Mucosa of descending colon (tissue), 3 donors: ENCODE results near the gene TMCC1. TPM values are rescaled to one million over a fixed set of nuclear protein-coding genes. Genes with fewer than 3 reads are reported as not detected.

ENCODE experiments used
- ATAC-seq: fragments of 200-7000 bp; cut with Tn5 transposase; one replicate; pipeline ENCODE4 v1.9.1; 2020; ENCODE audit warnings: mild to moderate bottlenecking, moderate library complexity
- DNase-seq, 3 donors: peaks; one replicate each; pipeline ENCODE4 v3.0.0-alpha.2; 2020
- H3K36me3 ChIP-seq: fragments of 200-600 bp; one replicate; pipeline ENCODE4 v1.8.0; 2021; ENCODE audit warnings: low read depth, mild to moderate bottlenecking
- H3K4me1 ChIP-seq: fragments of 200-600 bp; one replicate; pipeline ENCODE4 v1.8.0; 2021; ENCODE audit warnings: low read depth, mild to moderate bottlenecking
- H3K4me3 ChIP-seq: fragments of 200-600 bp; one replicate; pipeline ENCODE4 v1.8.0; 2021; ENCODE audit warnings: mild to moderate bottlenecking
- H3K9me3 ChIP-seq: fragments of 200-600 bp; one replicate; pipeline ENCODE4 v1.8.0; 2021; ENCODE audit warnings: mild to moderate bottlenecking
- CTCF ChIP-seq: fragments of 200-600 bp; IDR thresholded peaks from one replicate; pipeline ENCODE4 v1.8.0; 2022; ENCODE audit warnings: antibody characterized with exemption, mild to moderate bottlenecking
- intact Hi-C, 2 donors: fragments of 100-400 bp; cut with DNase I in 1 of 2; cut with micrococcal nuclease in 1 of 2; formaldehyde crosslinking; loops; one replicate each; pipeline versions ENCODE4 v1.11.0 to v1.11.1; 2022; cut with DNase I, micrococcal nuclease
- total RNA-seq, 3 donors: library from RNA; stranded (reverse); fragmentation: NEBNext Ultra II Directional in 2 of 3; extraction: Animal tissue kit (Norgen Biotek cat#: 25700) in 2 of 3; gene quantifications; one replicate each; pipeline versions ENCODE4 v1.2.1 to v1.2.4, GENCODE V29; 2021 to 2023
- donor health status: DM: no; HTN: no; CAD: no; lungs with moderate emphysema.
- donor health status: DM: no; HTN: no; CAD: no.
- donor health status: DM: no; HTN: yes; CAD: no.

The TMCC1 gene
- total RNA-seq, 3 donors from 2014 or later, result 28.6 to 58.7 (median 28.9) TPM

- intact Hi-C loops, result no loop called here
- no peak for ATAC-seq
- TF ChIP-seq CTCF, result no peak
- H3K9me3 ChIP-seq, result no peaks in the 10 kb centered on the region
- no peaks in the 10 kb centered on the region for H3K36me3 ChIP-seq
- peaks cover 40% of the 10 kb centered on the region for H3K4me1 ChIP-seq
- DNase-seq, result peak in 2 of 3 donors; percentile 24 to 50
- H3K4me3 ChIP-seq, result no peak overlapping the region
These were observed 271.8 kb downstream of the TMCC1 start for GRCh38 chr3:129621626-129622225.

DNA sequence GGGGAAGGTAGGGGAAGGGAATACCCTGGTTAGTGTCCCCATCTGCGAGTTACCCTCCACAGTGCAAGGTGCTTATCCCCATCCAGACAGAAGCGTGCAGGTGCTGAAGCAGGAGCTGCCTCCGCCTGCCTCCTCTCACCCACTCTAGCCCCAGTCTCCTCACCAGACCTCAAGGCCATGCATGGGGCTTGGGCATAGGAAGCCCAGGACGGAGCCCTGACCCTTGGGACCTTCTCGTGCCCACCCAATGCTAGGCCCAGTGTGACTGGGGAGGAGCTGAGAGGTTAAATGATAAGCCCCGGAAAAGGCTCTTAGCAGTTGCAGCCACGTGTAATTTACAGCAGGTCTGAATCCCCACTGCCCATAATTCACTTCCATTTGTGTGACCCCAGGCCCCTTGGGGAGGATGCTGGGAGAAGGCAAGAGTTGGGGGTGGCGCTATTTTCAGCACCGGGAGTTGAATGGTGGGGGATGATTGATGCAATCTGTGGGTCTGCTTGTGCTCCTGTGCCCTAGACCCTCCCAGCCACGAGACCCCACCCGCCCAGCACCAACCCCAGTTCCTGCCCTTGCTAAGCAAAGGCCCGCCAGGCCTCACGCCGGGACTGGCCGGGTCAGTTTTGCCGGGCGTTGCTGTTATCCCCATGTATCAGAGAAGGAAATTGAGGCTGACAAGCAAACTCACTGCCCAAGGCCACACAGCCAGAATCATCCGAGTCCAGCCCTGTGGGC is 272.5 kb downstream of the TMCC1 start:
- peaks cover 36% of the 10 kb centered on the region for H3K4me1 ChIP-seq
- no peaks in the 10 kb centered on the region for H3K36me3 ChIP-seq
- no peak overlapping the region for H3K4me3 ChIP-seq
- ATAC-seq (no peak), DNase-seq (peak in 2 of 3 donors; percentile 27 to 48)
- intact Hi-C loops, result no loop called here
- no peak for TF ChIP-seq CTCF
- H3K9me3 ChIP-seq, result no peaks in the 10 kb centered on the region

GRCh38 chr3:129619726-129620162 is 273.8 kb downstream of the TMCC1 start:
- DNase-seq (peak in 1 of 3 donors; percentile 19), ATAC-seq (no peak)
- no peak overlapping the region for H3K4me3 ChIP-seq
- H3K9me3 ChIP-seq, result no peaks in the 10 kb centered on the region
- intact Hi-C loops, result no loop called here
- H3K4me1 ChIP-seq, result peaks cover 26% of the 10 kb centered on the region
- TF ChIP-seq CTCF, result no peak
- H3K36me3 ChIP-seq, result no peaks in the 10 kb centered on the region

- no peak for ATAC-seq
- DNase-seq, result peak in 2 of 3 donors; percentile 19 to 43
- Histone ChIP-seq H3K4me3 (no peak overlapping the region), H3K9me3 (no peaks in the 10 kb centered on the region), H3K4me1 (peaks cover 21% of the 10 kb centered on the region), H3K36me3 (no peaks in the 10 kb centered on the region)
- intact Hi-C loops, result no loop called here
- TF ChIP-seq CTCF, result no peak
These were observed 274.4 kb downstream of the TMCC1 start for GRCh38 chr3:129618901-129619671.

DNA sequence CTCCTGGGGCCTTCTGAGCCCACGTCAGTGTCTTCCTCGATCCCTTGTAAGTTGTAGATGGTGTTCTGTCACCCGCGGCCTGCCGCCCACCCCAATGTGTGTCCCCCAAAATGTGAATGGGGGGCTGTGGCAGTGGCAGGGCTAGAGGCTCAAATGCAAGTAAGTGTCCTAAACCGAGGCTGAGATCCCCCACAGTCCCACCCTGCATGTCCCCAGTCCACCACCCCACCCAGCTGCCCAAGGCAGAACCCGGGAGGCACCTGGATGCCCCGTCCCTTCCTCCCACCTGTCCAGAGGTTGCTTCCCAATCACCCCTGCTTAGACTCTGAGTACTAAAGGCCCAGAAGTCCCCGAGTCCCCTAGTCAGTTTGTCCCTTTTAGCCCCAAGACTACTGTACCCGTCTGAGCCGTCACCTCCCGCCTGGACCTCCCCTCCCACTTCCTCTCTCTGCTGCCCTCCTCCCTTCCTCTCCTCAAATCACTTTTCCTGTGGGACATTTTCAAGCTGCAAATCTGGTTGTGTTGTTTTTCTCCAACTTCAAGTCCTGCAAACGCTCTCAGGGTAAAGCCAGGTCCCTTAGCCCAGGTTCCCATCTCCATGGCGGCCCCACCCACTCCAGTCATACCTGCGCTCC is 275.2 kb downstream of the TMCC1 start:
- DNase-seq (peak in 1 of 3 donors; percentile 4), ATAC-seq (no peak)
- no peak for TF ChIP-seq CTCF
- H3K4me3 ChIP-seq, result no peak overlapping the region
- H3K4me1 ChIP-seq, result peaks cover 13% of the 10 kb centered on the region
- no peaks in the 10 kb centered on the region for H3K36me3 ChIP-seq
- intact Hi-C loops, result no loop called here
- H3K9me3 ChIP-seq, result no peaks in the 10 kb centered on the region
